ENCODE results near the gene TMEM203. TPM values are rescaled to one million over a fixed set of nuclear protein-coding genes. Genes with fewer than 3 reads are reported as not detected.
"Not testable (repeated sequence)": the region's sequence is repeated elsewhere in the genome, so short reads cannot be mapped to it uniquely, and the experiment has no call there.

The TMEM203 gene
- total and polyA plus RNA-seq, 9 donors: 29.2 to 40.8 (median 37.5) TPM

GRCh38 chr9:137240841-137241489, 35.5 kb upstream of the TMEM203 start, which contains the start of gene TUBB4B:
TUBB4B (plus strand) TSS chr9:137241287; CDS start chr9:137241361, 74 bp downstream.
- Histone ChIP-seq H3K27me3 (no peaks in the 10 kb centered on the region), H3K36me3 (no peaks in the 10 kb centered on the region), H3K27ac (peak within 1 kb of the TSS; percentile 63 to 95), H3K4me1 (ENCODE audit: insufficient read depth) (peaks cover 12% of the 10 kb centered on the region), H3K9me3 (no peaks in the 10 kb centered on the region), H3K4me3 (peak within 1 kb of the TSS; percentile 64)
- peak; percentile 99 to 100 (median 100) for DNase-seq
- intact Hi-C loops (cut with DNase I): no loop called here
- 0 to 1% (median 1%) methylated on average over 36 to 67 of the region's 67 CpGs for WGBS, 3 donors
- TF ChIP-seq CTCF (IDR thresholded peaks at IDR 0.05) (peak in 1 of 3 donors; percentile 6), EP300 (IDR thresholded peaks at IDR 0.05) (no peak), POLR2A (IDR thresholded peaks at IDR 0.05) (peak; percentile 100)

GRCh38 chr9:137240318-137240840, 34.9 kb upstream of the TMEM203 start:
- intact Hi-C loops (cut with DNase I): no loop called here
- peak overlapping the region; percentile 23 to 95 for H3K27ac ChIP-seq
- H3K27me3 ChIP-seq: no peaks in the 10 kb centered on the region
- H3K36me3 ChIP-seq: no peaks in the 10 kb centered on the region
- peak overlapping the region; percentile 60 for H3K4me3 ChIP-seq
- WGBS, 3 donors: 0 to 1% (median 1%) methylated on average over 23 to 58 of the region's 58 CpGs
- H3K9me3 ChIP-seq: no peaks in the 10 kb centered on the region
- DNase-seq: peak; percentile 74 to 88 (median 81)
- H3K4me1 ChIP-seq (ENCODE audit: insufficient read depth): peaks cover 14% of the 10 kb centered on the region
- no peak for TF ChIP-seq EP300 (IDR thresholded peaks at IDR 0.05)
- peak; percentile 13 for TF ChIP-seq POLR2A (IDR thresholded peaks at IDR 0.05)
- TF ChIP-seq CTCF (IDR thresholded peaks at IDR 0.05): no peak

GRCh38 chr9:137239541-137240200, 34.2 kb upstream of the TMEM203 start:
- DNase-seq, H3K36me3 ChIP-seq, H3K9me3 ChIP-seq, H3K27me3 ChIP-seq: not testable (repeated sequence)
- intact Hi-C loops (cut with DNase I): loop anchor here in 1 of 4 donors (10.0 kb wide), 1 partner anchor 125 kb away; the partner anchor contains the start of gene DPP7
- H3K4me1 ChIP-seq (ENCODE audit: insufficient read depth): peaks cover 14% of the 10 kb centered on the region
- peak overlapping the region in 1 of 2 donors; percentile 95 for H3K27ac ChIP-seq
- peak overlapping the region; percentile 60 for H3K4me3 ChIP-seq
- WGBS, 3 donors: 44 to 46% (median 45%) methylated on average over 27 of the region's 27 CpGs

GRCh38 chr9:137237759-137238726, 32.6 kb upstream of the TMEM203 start:
- TF ChIP-seq POLR2A (IDR thresholded peaks at IDR 0.05) (no peak), CTCF (IDR thresholded peaks at IDR 0.05) (no peak), EP300 (IDR thresholded peaks at IDR 0.05) (no peak)
- H3K27me3 ChIP-seq: no peaks in the 10 kb centered on the region
- intact Hi-C loops (cut with DNase I): loop anchor here in 1 of 4 donors (10.0 kb wide), 1 partner anchor 123 kb away; the partner anchor contains the start of gene DPP7
- no peak overlapping the region for H3K4me3 ChIP-seq
- DNase-seq: no peak
- WGBS, 3 donors: 76 to 79% (median 78%) methylated on average over 11 to 13 of the region's 13 CpGs
- no peaks in the 10 kb centered on the region for H3K36me3 ChIP-seq
- peaks cover 14% of the 10 kb centered on the region for H3K4me1 ChIP-seq (ENCODE audit: insufficient read depth)
- H3K9me3 ChIP-seq: no peaks in the 10 kb centered on the region
- no peak overlapping the region for H3K27ac ChIP-seq

All from ovary (tissue), 9 donors.